Keratinocyte (primary cell): Measurements from ENCODE around the gene BEAN1. TPM values are rescaled to one million over a fixed set of nuclear protein-coding genes. Genes with fewer than 3 reads are reported as not detected.

ENCODE experiments used
- DNase-seq: peaks from one replicate; pipeline ENCODE4 v3.0.0-alpha.2; 2011; ENCODE audit warnings: low read depth, missing footprints, low spot score
- FAIRE-seq: peaks from 2 replicates; lab custom pipeline; 2011; peaks lifted over from hg19 to GRCh38; lab: Jason Lieb, UNC
- H2AFZ ChIP-seq: 2 replicates; pipeline ENCODE4 v1.6.0; 2012; ENCODE audit warnings: low read length, control low read depth, inconsistent platforms; ENCODE audit not compliant: control insufficient read depth
- H3K27ac ChIP-seq: 2 replicates; pipeline ENCODE4 v1.5.1; 2011; ENCODE audit warnings: low read length; ENCODE audit not compliant: control insufficient read depth, insufficient read depth
- H3K27me3 ChIP-seq: 3 replicates; pipeline ENCODE4 v1.6.0; 2011; ENCODE audit warnings: low read length; ENCODE audit not compliant: control insufficient read depth, insufficient read depth; ENCODE audit errors: extremely low read depth
- H3K36me3 ChIP-seq, 2 experiments: 2 replicates in 1 of 2; 3 replicates in 1 of 2; pipeline ENCODE4 v1.5.1; 2011; ENCODE audit warnings: low read length in 2 of 2, mild to moderate bottlenecking in 1 of 2; ENCODE audit not compliant: control insufficient read depth in 2 of 2, insufficient read depth in 2 of 2; ENCODE audit errors: extremely low read depth in 1 of 2
- H3K4me1 ChIP-seq: 3 replicates; pipeline ENCODE4 v1.5.1; 2011; ENCODE audit warnings: low read length; ENCODE audit not compliant: control insufficient read depth, insufficient read depth; ENCODE audit errors: extremely low read depth
- H3K4me2 ChIP-seq: 3 replicates; pipeline ENCODE4 v1.6.0; 2011; ENCODE audit warnings: low read depth, low read length; ENCODE audit not compliant: control insufficient read depth, insufficient read depth; ENCODE audit errors: extremely low read depth
- H3K4me3 ChIP-seq, 3 experiments: fragments of 200-600 bp in 1 of 3; sonication (generic) in 1 of 3; 2 replicates in 2 of 3; 3 replicates in 1 of 3; pipeline ENCODE4 v1.5.1; 2011 to 2016; ENCODE audit warnings: low read length in 3 of 3, mild to moderate bottlenecking in 3 of 3, control low read depth in 2 of 3, inconsistent platforms in 1 of 3, low read depth in 1 of 3, mixed read lengths in 1 of 3, mixed run types in 1 of 3, moderate library complexity in 1 of 3; ENCODE audit not compliant: control insufficient read depth in 2 of 3, insufficient read depth in 2 of 3; ENCODE audit errors: extremely low read depth in 1 of 3
- H3K79me2 ChIP-seq: 2 replicates; pipeline ENCODE4 v1.6.0; 2012; ENCODE audit warnings: low read length; ENCODE audit not compliant: control insufficient read depth, insufficient read depth
- H3K9ac ChIP-seq: 3 replicates; pipeline ENCODE4 v1.6.0; 2011; ENCODE audit warnings: low read length; ENCODE audit not compliant: control insufficient read depth, insufficient read depth; ENCODE audit errors: extremely low read depth
- H3K9me1 ChIP-seq: 3 replicates; pipeline ENCODE4 v1.6.0; 2011; ENCODE audit warnings: low read length; ENCODE audit not compliant: control insufficient read depth, insufficient read depth; ENCODE audit errors: extremely low read depth
- H3K9me3 ChIP-seq: 2 replicates; pipeline ENCODE4 v1.5.1; 2012; ENCODE audit warnings: low read depth, low read length; ENCODE audit not compliant: control insufficient read depth
- H4K20me1 ChIP-seq: 3 replicates; pipeline ENCODE4 v1.6.0; 2011; ENCODE audit warnings: low read length; ENCODE audit not compliant: control insufficient read depth, insufficient read depth; ENCODE audit errors: extremely low read depth
- EZH2 ChIP-seq: IDR thresholded peaks from one replicate; pipeline ENCODE4 v1.6.1; 2012; ENCODE audit warnings: inconsistent platforms, mild to moderate bottlenecking, low read length, moderate library complexity
- dilution Hi-C: fragments of 300-500 bp; cut with MboI; formaldehyde crosslinking; loops from one replicate; pipeline ENCODE4 v1.7.0; 2020; ENCODE audit warnings: low sequenced_read_pairs; ENCODE audit not compliant: extremely low pct_ligation_motif_present
- polyA plus RNA-seq, 5 experiments: library from polyadenylated mRNA; depleted of rRNA in 3 of 5; stranded (reverse) in 3 of 5; stranded (forward) in 1 of 5; unstranded in 1 of 5; fragments of >200 nt; gene quantifications; 1 replicate in 1 of 5; 2 replicates in 3 of 5; 3 replicates in 1 of 5; pipeline versions ENCODE4 v1.2.1 to v1.2.3, GENCODE V29; 2011 to 2012; ENCODE audit warnings: missing spikeins in 2 of 5, low read depth in 1 of 5, low replicate concordance in 1 of 5
- TF ChIP-seq, protein P1 (sequence below), 3 experiments: IDR thresholded peaks in 1 of 3; conservative IDR thresholded peaks in 1 of 3; optimal IDR thresholded peaks in 1 of 3; 2 replicates in 2 of 3; 3 replicates in 1 of 3; pipeline versions ENCODE3 to v1.5.1; 2011; ENCODE audit warnings: low read length in 3 of 3, mild to moderate bottlenecking in 3 of 3, moderate library complexity in 2 of 3, control low read depth in 1 of 3, inconsistent platforms in 1 of 3; ENCODE audit not compliant: insufficient read depth in 2 of 3; ENCODE audit errors: extremely low read depth in 1 of 3

The BEAN1 gene
- polyA plus RNA-seq, 1 donor (not counting 4 experiments of a cell fraction or from before 2014, with no cell fraction given) = 0.24 TPM

DNA sequence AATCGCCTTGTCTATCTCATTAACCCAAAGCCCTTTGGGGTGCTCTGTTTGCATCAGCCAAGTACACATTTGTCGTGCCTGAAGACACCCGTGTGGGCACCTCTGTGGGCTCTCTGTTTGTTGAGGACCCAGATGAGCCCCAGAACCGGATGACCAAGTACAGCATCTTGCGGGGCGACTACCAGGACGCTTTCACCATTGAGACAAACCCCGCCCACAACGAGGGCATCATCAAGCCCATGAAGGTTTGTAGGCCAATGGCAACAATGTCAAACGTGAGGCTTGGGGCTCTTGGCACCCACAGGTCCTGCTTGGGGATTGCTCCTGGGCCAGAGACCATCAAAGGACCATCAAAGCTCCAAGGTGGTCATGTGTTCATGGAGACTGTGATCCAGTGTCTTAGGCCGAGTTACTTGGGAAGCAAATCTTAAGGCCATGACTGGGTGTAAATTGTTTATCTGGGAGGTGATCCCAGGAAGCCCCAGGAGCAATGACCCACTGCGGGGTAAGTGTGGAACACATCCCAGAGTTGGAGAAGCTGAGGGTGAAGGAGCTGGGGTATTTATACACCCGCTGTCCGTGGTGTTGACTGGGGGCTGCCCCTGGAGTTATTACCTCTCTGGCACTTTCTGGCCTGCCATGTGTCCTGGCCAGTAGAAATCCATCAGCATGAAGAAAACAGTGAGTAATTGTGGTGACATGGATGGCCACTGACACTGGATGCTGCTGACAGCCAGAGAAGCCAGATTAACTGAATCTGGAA lies 36.6 kb upstream of the BEAN1 start:
- no peaks in the 10 kb centered on the region for H3K9me3 ChIP-seq
- TF ChIP-seq EZH2 = no peak
- TF ChIP-seq, protein P1, sequence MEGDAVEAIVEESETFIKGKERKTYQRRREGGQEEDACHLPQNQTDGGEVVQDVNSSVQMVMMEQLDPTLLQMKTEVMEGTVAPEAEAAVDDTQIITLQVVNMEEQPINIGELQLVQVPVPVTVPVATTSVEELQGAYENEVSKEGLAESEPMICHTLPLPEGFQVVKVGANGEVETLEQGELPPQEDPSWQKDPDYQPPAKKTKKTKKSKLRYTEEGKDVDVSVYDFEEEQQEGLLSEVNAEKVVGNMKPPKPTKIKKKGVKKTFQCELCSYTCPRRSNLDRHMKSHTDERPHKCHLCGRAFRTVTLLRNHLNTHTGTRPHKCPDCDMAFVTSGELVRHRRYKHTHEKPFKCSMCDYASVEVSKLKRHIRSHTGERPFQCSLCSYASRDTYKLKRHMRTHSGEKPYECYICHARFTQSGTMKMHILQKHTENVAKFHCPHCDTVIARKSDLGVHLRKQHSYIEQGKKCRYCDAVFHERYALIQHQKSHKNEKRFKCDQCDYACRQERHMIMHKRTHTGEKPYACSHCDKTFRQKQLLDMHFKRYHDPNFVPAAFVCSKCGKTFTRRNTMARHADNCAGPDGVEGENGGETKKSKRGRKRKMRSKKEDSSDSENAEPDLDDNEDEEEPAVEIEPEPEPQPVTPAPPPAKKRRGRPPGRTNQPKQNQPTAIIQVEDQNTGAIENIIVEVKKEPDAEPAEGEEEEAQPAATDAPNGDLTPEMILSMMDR (optimal IDR thresholded peaks at IDR 0.05 in 1 of 3, IDR thresholded peaks at IDR 0.05 in 1 of 3, conservative IDR thresholded peaks at IDR 0.05 in 1 of 3; ENCODE audit: extremely low read depth in 1 of 3, insufficient read depth in 2 of 3, low read length in 3 of 3) = no peak
- H3K79me2 ChIP-seq = no peaks in the 10 kb centered on the region
- H4K20me1 ChIP-seq = no peaks in the 10 kb centered on the region
- no peak overlapping the region for H3K4me2 ChIP-seq
- no peaks in the 10 kb centered on the region for H3K9me1 ChIP-seq
- dilution Hi-C loops = no loop called here
- no peaks in the 10 kb centered on the region for H3K36me3 ChIP-seq
- H3K27ac ChIP-seq = no peak overlapping the region
- no peak for FAIRE-seq
- no peak overlapping the region for H3K9ac ChIP-seq
- DNase-seq = no peak
- no peaks in the 10 kb centered on the region for H3K4me1 ChIP-seq
- H3K4me3 ChIP-seq = no peak overlapping the region
- H2AFZ ChIP-seq = no peak overlapping the region
- no peaks in the 10 kb centered on the region for H3K27me3 ChIP-seq

DNA sequence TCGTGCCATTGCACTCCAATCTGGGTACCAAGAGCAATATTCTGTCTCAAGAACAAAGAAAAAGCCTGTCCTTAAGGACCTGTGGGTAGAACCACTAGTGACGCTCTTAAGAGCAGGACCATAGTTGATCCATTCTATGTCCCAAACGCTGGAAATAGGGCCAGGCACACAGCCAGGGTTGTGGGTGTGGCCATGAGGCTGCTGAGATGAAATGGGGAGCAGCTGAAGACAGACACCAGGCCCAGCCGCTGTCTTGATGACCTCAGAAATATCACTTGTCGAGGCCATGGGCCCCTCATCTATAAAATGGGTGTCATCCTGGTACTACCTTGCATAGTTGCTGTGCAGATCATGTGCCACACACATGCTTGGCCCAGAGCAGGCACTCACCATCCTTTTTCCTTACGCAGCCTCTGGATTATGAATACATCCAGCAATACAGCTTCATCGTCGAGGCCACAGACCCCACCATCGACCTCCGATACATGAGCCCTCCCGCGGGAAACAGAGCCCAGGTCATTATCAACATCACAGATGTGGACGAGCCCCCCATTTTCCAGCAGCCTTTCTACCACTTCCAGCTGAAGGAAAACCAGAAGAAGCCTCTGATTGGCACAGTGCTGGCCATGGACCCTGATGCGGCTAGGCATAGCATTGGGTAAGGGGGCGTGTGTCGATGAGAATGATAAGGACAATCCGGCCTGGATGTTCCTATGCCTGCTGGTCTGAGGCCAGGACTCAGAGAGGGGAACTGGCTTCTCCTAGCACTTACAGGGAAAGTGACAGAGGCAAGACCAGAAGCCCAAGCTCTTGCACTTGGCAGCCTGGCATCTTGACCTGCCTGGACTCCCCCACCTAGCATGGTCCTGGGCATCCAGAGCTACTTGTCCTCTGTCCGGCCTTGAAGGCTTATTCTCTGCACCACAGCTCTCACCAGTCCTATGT lies 35.1 kb upstream of the BEAN1 start:
- no peak overlapping the region for H3K4me2 ChIP-seq
- H3K4me3 ChIP-seq = no peak overlapping the region
- no peaks in the 10 kb centered on the region for H4K20me1 ChIP-seq
- FAIRE-seq (no peak), DNase-seq (no peak)
- no peak overlapping the region for H2AFZ ChIP-seq
- H3K27ac ChIP-seq = no peak overlapping the region
- no peaks in the 10 kb centered on the region for H3K79me2 ChIP-seq
- no peaks in the 10 kb centered on the region for H3K36me3 ChIP-seq
- TF ChIP-seq, protein P1 (optimal IDR thresholded peaks at IDR 0.05 in 1 of 3, IDR thresholded peaks at IDR 0.05 in 1 of 3, conservative IDR thresholded peaks at IDR 0.05 in 1 of 3; ENCODE audit: extremely low read depth in 1 of 3, insufficient read depth in 2 of 3, low read length in 3 of 3) = no peak
- no peak for TF ChIP-seq EZH2
- H3K9me1 ChIP-seq = no peaks in the 10 kb centered on the region
- no peaks in the 10 kb centered on the region for H3K27me3 ChIP-seq
- no peak overlapping the region for H3K9ac ChIP-seq
- dilution Hi-C loops = no loop called here
- H3K4me1 ChIP-seq = no peaks in the 10 kb centered on the region
- no peaks in the 10 kb centered on the region for H3K9me3 ChIP-seq
